ENCODE results near the gene SULT1C2. TPM values are rescaled to one million over a fixed set of nuclear protein-coding genes. Genes with fewer than 3 reads are reported as not detected.
"Not testable (repeated sequence)": the region's sequence is repeated elsewhere in the genome, so short reads cannot be mapped to it uniquely, and the experiment has no call there.

SULT1C2 gene
- total RNA-seq, 1 donor from 2014 or later: not detected

DNA sequence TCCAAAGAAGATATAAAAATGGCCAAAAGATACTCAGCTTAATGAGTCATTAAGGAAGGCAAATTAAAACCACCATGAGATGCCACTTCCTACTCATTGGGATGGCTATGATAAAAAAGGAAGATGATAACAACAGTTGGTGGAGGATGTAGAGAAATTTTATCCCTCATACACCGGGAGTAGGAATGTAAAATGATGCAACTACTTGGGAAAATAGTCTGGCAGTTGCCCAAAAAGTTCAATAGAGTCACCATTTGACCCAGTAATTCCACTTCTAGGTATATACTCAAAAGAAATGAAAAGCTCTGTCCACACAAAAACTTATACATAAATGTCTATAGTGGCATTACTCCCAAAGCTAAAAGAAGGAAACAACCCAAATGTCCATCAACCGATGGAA is 10.1 kb upstream of the SULT1C2 start:
- Mint-ChIP-seq H3K27ac (no peak overlapping the region), H3K9me3 (peaks cover 5% of the 10 kb centered on the region), H3K36me3 (no peaks in the 10 kb centered on the region), H3K4me1 (no peaks in the 10 kb centered on the region), H3K27me3 (ENCODE audit: low read depth) (peaks cover 16% of the 10 kb centered on the region), H3K4me3 (no peak overlapping the region)
- TF ChIP-seq, protein P1, sequence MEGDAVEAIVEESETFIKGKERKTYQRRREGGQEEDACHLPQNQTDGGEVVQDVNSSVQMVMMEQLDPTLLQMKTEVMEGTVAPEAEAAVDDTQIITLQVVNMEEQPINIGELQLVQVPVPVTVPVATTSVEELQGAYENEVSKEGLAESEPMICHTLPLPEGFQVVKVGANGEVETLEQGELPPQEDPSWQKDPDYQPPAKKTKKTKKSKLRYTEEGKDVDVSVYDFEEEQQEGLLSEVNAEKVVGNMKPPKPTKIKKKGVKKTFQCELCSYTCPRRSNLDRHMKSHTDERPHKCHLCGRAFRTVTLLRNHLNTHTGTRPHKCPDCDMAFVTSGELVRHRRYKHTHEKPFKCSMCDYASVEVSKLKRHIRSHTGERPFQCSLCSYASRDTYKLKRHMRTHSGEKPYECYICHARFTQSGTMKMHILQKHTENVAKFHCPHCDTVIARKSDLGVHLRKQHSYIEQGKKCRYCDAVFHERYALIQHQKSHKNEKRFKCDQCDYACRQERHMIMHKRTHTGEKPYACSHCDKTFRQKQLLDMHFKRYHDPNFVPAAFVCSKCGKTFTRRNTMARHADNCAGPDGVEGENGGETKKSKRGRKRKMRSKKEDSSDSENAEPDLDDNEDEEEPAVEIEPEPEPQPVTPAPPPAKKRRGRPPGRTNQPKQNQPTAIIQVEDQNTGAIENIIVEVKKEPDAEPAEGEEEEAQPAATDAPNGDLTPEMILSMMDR (IDR thresholded peaks at IDR 0.05; ENCODE audit: unreplicated experiment): no peak
- DNase-seq (ENCODE audit: low spot score in 2 of 2, unreplicated experiment in 2 of 2): no peak

GRCh38 chr2:108279468-108279867 is 9.2 kb upstream of the SULT1C2 start:
- H3K4me1 Mint-ChIP-seq: no peaks in the 10 kb centered on the region
- H3K9me3 Mint-ChIP-seq: peaks cover 6% of the 10 kb centered on the region
- no peaks in the 10 kb centered on the region for H3K36me3 Mint-ChIP-seq
- no peak overlapping the region for H3K4me3 Mint-ChIP-seq
- H3K27me3 Mint-ChIP-seq (ENCODE audit: low read depth): peaks cover 16% of the 10 kb centered on the region
- DNase-seq (ENCODE audit: low spot score in 2 of 2, unreplicated experiment in 2 of 2): no peak
- no peak overlapping the region for H3K27ac Mint-ChIP-seq
- TF ChIP-seq, protein P1 (IDR thresholded peaks at IDR 0.05; ENCODE audit: unreplicated experiment): no peak

- no peak for DNase-seq (ENCODE audit: low spot score in 2 of 2, unreplicated experiment in 2 of 2)
- Mint-ChIP-seq H3K9me3 (peaks cover 6% of the 10 kb centered on the region), H3K27me3 (ENCODE audit: low read depth) (peaks cover 19% of the 10 kb centered on the region), H3K4me3 (no peak overlapping the region), H3K36me3 (no peaks in the 10 kb centered on the region), H3K27ac (no peak overlapping the region), H3K4me1 (no peaks in the 10 kb centered on the region)
- TF ChIP-seq, protein P1 (IDR thresholded peaks at IDR 0.05; ENCODE audit: unreplicated experiment): no peak
These were observed 8.2 kb upstream of the SULT1C2 start for GRCh38 chr2:108280466-108280865.

DNA sequence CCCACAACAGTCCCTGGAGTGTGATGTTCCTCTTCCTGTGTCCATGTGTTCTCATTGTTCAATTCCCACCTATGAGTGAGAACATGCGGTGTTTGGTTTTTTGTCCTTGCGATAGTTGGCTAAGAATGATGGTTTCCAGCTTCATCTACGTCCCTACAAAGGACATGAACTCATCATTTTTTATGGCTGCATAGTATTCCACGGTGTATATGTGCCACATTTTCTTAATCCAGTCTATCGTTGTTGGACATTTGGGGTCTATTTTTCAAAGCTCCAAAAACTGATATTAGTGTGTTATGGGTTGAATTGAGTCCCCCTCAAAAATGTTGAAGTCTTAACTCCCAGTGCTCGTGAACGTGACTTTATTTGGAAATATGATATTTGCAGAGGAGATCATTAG is 4.1 kb upstream of the SULT1C2 start:
- H3K27ac Mint-ChIP-seq; H3K4me3 Mint-ChIP-seq; H3K4me1 Mint-ChIP-seq; DNase-seq (ENCODE audit: low spot score in 2 of 2, unreplicated experiment in 2 of 2); H3K36me3 Mint-ChIP-seq; H3K9me3 Mint-ChIP-seq: not testable (repeated sequence)
- H3K27me3 Mint-ChIP-seq (ENCODE audit: low read depth): peaks cover 11% of the 10 kb centered on the region

DNA sequence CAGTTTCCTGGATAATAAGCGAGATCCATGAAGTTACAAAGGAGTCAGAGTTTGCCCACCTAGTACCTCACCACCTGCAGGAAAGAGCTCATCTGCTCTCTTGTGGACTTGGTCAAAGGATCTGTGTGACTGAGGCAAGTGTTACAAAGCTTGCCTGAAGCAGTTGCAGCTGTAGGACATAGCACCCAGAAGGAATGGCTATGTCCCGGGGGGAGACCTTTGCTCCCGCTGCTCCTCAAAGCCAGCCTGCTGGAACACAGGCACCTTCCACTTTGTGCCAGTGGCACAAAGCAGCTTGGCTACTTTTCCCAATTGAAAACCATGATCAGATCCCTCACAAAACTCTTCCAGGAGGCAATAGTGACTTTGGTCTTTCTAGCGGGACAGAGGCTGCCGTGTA is 3.1 kb upstream of the SULT1C2 start:
- Mint-ChIP-seq H3K4me1 (peaks cover 2% of the 10 kb centered on the region), H3K9me3 (peaks cover 6% of the 10 kb centered on the region), H3K27ac (no peak overlapping the region), H3K27me3 (ENCODE audit: low read depth) (peaks cover 11% of the 10 kb centered on the region), H3K36me3 (no peaks in the 10 kb centered on the region), H3K4me3 (no peak overlapping the region)
- no peak for DNase-seq (ENCODE audit: low spot score in 2 of 2, unreplicated experiment in 2 of 2)
- TF ChIP-seq, protein P1 (IDR thresholded peaks at IDR 0.05; ENCODE audit: unreplicated experiment): no peak

GRCh38 chr2:108287169-108287568 is 1.5 kb upstream of the SULT1C2 start:
- Mint-ChIP-seq H3K4me1 (peaks cover 2% of the 10 kb centered on the region), H3K27me3 (ENCODE audit: low read depth) (peaks cover 14% of the 10 kb centered on the region), H3K27ac (no peak overlapping the region), H3K36me3 (no peaks in the 10 kb centered on the region), H3K4me3 (no peak overlapping the region), H3K9me3 (peaks cover 10% of the 10 kb centered on the region)
- TF ChIP-seq, protein P1 (IDR thresholded peaks at IDR 0.05; ENCODE audit: unreplicated experiment): no peak
- DNase-seq (ENCODE audit: low spot score in 2 of 2, unreplicated experiment in 2 of 2): no peak

Measured in mesothelial cell of epicardium (in vitro differentiated cells).